Measurements from ENCODE around the gene ADARB2.

The ADARB2 gene

GRCh38 chr10:1712314-1712713 is 25.0 kb downstream of the ADARB2 start:
- H3K9ac ChIP-seq, result no peak overlapping the region
- no peak overlapping the region for H3K4me2 ChIP-seq

DNA sequence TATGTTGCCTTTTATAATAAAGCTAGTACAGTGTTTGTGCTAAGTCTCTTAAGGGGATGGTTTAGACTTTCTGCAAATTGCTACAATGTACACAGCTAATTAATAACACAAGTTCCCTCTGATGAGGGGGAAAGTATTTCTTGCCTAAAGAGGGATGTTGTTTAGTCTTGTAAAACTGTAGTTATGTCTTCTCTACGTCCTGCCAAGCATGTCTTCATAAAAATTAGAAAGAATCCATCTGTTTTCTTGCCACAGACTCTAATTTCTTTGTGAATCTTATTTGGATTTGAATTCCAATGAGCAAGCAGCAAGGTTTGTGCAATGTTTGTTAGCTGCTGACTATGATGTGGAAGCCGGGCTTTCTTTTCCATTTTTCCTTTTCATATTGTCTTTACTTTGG is 28.2 kb downstream of the ADARB2 start:
- Histone ChIP-seq H2AFZ (ENCODE audit: low read depth) (no peak overlapping the region), H3K79me2 (ENCODE audit: insufficient read depth, low read depth) (no peaks in the 10 kb centered on the region), H3K4me2 (no peak overlapping the region), H3K27ac (no peak overlapping the region), H3K27me3 (ENCODE audit: insufficient read depth, low read depth) (no peaks in the 10 kb centered on the region), H3K4me1 (ENCODE audit: low read depth, poor library complexity, severe bottlenecking) (no peaks in the 10 kb centered on the region), H3K36me3 (ENCODE audit: insufficient read depth) (no peaks in the 10 kb centered on the region), H3K4me3 (IDR thresholded peaks at IDR 0.05; ENCODE audit: insufficient read depth, low read depth, low read length) (no peak overlapping the region), H3K9ac (no peak overlapping the region), H4K20me1 (ENCODE audit: insufficient read depth) (no peaks in the 10 kb centered on the region)
- TF ChIP-seq, protein P1, sequence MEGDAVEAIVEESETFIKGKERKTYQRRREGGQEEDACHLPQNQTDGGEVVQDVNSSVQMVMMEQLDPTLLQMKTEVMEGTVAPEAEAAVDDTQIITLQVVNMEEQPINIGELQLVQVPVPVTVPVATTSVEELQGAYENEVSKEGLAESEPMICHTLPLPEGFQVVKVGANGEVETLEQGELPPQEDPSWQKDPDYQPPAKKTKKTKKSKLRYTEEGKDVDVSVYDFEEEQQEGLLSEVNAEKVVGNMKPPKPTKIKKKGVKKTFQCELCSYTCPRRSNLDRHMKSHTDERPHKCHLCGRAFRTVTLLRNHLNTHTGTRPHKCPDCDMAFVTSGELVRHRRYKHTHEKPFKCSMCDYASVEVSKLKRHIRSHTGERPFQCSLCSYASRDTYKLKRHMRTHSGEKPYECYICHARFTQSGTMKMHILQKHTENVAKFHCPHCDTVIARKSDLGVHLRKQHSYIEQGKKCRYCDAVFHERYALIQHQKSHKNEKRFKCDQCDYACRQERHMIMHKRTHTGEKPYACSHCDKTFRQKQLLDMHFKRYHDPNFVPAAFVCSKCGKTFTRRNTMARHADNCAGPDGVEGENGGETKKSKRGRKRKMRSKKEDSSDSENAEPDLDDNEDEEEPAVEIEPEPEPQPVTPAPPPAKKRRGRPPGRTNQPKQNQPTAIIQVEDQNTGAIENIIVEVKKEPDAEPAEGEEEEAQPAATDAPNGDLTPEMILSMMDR (conservative IDR thresholded peaks at IDR 0.05; ENCODE audit: low read depth, low read length), result no peak

More at GRCh38 chr10:1712314-1712713, 25.0 kb downstream of the ADARB2 start:
- TF ChIP-seq, protein P1 (conservative IDR thresholded peaks at IDR 0.05; ENCODE audit: low read depth, low read length), result no peak
- Histone ChIP-seq H3K4me3 (IDR thresholded peaks at IDR 0.05; ENCODE audit: insufficient read depth, low read depth, low read length) (no peak overlapping the region), H4K20me1 (ENCODE audit: insufficient read depth) (no peaks in the 10 kb centered on the region), H3K27ac (no peak overlapping the region), H3K79me2 (ENCODE audit: insufficient read depth, low read depth) (no peaks in the 10 kb centered on the region), H3K36me3 (ENCODE audit: insufficient read depth) (no peaks in the 10 kb centered on the region), H3K4me1 (ENCODE audit: low read depth, poor library complexity, severe bottlenecking) (no peaks in the 10 kb centered on the region), H2AFZ (ENCODE audit: low read depth) (no peak overlapping the region), H3K27me3 (ENCODE audit: insufficient read depth, low read depth) (no peaks in the 10 kb centered on the region)

DNA sequence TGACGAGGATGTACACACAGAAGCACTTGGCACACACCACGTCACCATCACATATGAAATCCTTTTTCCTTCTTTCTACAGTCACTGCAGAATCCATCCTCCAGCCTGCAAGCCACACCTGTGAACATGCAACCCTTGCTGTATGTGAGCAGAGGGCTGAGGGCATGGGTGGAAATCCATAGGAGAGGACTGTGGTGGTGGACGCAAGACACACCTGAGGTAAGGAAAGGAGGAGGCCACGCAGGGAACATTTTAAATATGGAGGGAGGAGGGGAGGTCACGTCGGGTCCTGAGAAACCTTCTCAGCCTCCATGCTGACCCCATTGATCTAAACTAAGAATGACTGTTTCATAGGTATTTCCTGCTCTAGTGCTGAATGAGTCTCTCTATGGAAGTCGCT is 28.6 kb downstream of the ADARB2 start:
- Histone ChIP-seq H3K4me1 (ENCODE audit: low read depth, poor library complexity, severe bottlenecking) (no peaks in the 10 kb centered on the region), H3K79me2 (ENCODE audit: insufficient read depth, low read depth) (no peaks in the 10 kb centered on the region), H3K27ac (no peak overlapping the region), H4K20me1 (ENCODE audit: insufficient read depth) (no peaks in the 10 kb centered on the region), H2AFZ (ENCODE audit: low read depth) (no peak overlapping the region), H3K4me2 (no peak overlapping the region), H3K4me3 (IDR thresholded peaks at IDR 0.05; ENCODE audit: insufficient read depth, low read depth, low read length) (no peak overlapping the region), H3K36me3 (ENCODE audit: insufficient read depth) (no peaks in the 10 kb centered on the region), H3K9ac (no peak overlapping the region), H3K27me3 (ENCODE audit: insufficient read depth, low read depth) (no peaks in the 10 kb centered on the region)
- TF ChIP-seq, protein P1 (conservative IDR thresholded peaks at IDR 0.05; ENCODE audit: low read depth, low read length), result no peak

GRCh38 chr10:1706711-1707110 is 30.6 kb downstream of the ADARB2 start:
- Histone ChIP-seq H3K36me3 (ENCODE audit: insufficient read depth) (no peaks in the 10 kb centered on the region), H3K4me3 (IDR thresholded peaks at IDR 0.05; ENCODE audit: insufficient read depth, low read depth, low read length) (no peak overlapping the region), H3K9ac (no peak overlapping the region), H4K20me1 (ENCODE audit: insufficient read depth) (no peaks in the 10 kb centered on the region), H3K79me2 (ENCODE audit: insufficient read depth, low read depth) (no peaks in the 10 kb centered on the region), H3K4me1 (ENCODE audit: low read depth, poor library complexity, severe bottlenecking) (no peaks in the 10 kb centered on the region), H3K27me3 (ENCODE audit: insufficient read depth, low read depth) (no peaks in the 10 kb centered on the region), H3K27ac (no peak overlapping the region), H3K4me2 (no peak overlapping the region), H2AFZ (ENCODE audit: low read depth) (no peak overlapping the region)
- TF ChIP-seq, protein P1 (conservative IDR thresholded peaks at IDR 0.05; ENCODE audit: low read depth, low read length), result no peak
